Trophoblast cell (in vitro differentiated cells and primary cell): ENCODE measurements around the gene SSR3.

Experiments used
- DNase-seq, 2 donors: peaks; one replicate each; pipeline ENCODE4 v3.0.0-alpha.2; 2016
- H2AFZ ChIP-seq: 2 replicates; pipeline ENCODE4 v1.6.1; 2013; ENCODE audit warnings: low read length, moderate library complexity, mild to moderate bottlenecking; ENCODE audit not compliant: insufficient read depth, poor library complexity
- H2AK5ac ChIP-seq: 2 replicates; pipeline ENCODE4 v1.6.1; 2013; ENCODE audit warnings: mild to moderate bottlenecking, low read length
- H2BK120ac ChIP-seq: 2 replicates; pipeline ENCODE4 v1.6.1; 2013; ENCODE audit warnings: low read length, mild to moderate bottlenecking, moderate library complexity; ENCODE audit not compliant: insufficient read depth, poor library complexity
- H2BK12ac ChIP-seq: 2 replicates; pipeline ENCODE4 v1.6.1; 2013; ENCODE audit warnings: mild to moderate bottlenecking, low read length, moderate library complexity
- H2BK5ac ChIP-seq: 2 replicates; pipeline ENCODE4 v1.6.1; 2013; ENCODE audit warnings: low read length, low read depth, moderate library complexity, mild to moderate bottlenecking; ENCODE audit not compliant: poor library complexity
- H3K14ac ChIP-seq: 2 replicates; pipeline ENCODE4 v1.6.1; 2013; ENCODE audit warnings: mild to moderate bottlenecking, low read length
- H3K18ac ChIP-seq: 2 replicates; pipeline ENCODE4 v1.6.1; 2013; ENCODE audit warnings: mild to moderate bottlenecking, low read length
- H3K23ac ChIP-seq: 2 replicates; pipeline ENCODE4 v1.6.1; 2013; ENCODE audit warnings: low read length
- H3K27ac ChIP-seq: 2 replicates; pipeline ENCODE4 v1.5.1; 2013; ENCODE audit warnings: low read depth, mild to moderate bottlenecking, inconsistent platforms, low read length, moderate library complexity
- H3K27me3 ChIP-seq: 2 replicates; pipeline ENCODE4 v1.6.1; 2013; ENCODE audit warnings: inconsistent platforms, mild to moderate bottlenecking, low read length, moderate library complexity; ENCODE audit not compliant: insufficient read depth
- H3K36me3 ChIP-seq, 2 experiments: 1 replicate in 1 of 2; 2 replicates in 1 of 2; pipeline ENCODE4 v1.6.1; 2013; ENCODE audit warnings: low read length in 2 of 2, mild to moderate bottlenecking in 2 of 2, moderate library complexity in 1 of 2; ENCODE audit not compliant: insufficient read depth in 2 of 2, control insufficient read depth in 1 of 2
- H3K4ac ChIP-seq: 2 replicates; pipeline ENCODE4 v1.6.1; 2013; ENCODE audit warnings: low read depth, mild to moderate bottlenecking, low read length, moderate library complexity
- H3K4me1 ChIP-seq, 2 experiments: 1 replicate in 1 of 2; 2 replicates in 1 of 2; pipeline ENCODE4 v1.6.1; 2013; ENCODE audit warnings: low read length in 2 of 2, mild to moderate bottlenecking in 2 of 2, moderate library complexity in 1 of 2; ENCODE audit not compliant: insufficient read depth in 2 of 2, control insufficient read depth in 1 of 2
- H3K4me2 ChIP-seq: 2 replicates; pipeline ENCODE4 v1.6.1; 2013; ENCODE audit warnings: inconsistent platforms, mild to moderate bottlenecking, low read length, moderate library complexity
- H3K4me3 ChIP-seq: 2 replicates; pipeline ENCODE4 v1.5.1; 2013; ENCODE audit warnings: mild to moderate bottlenecking, low read depth, low read length, inconsistent platforms
- H3K79me1 ChIP-seq: one replicate; pipeline ENCODE4 v1.6.1; 2013; ENCODE audit warnings: low read length
- H3K79me2 ChIP-seq: 2 replicates; pipeline ENCODE4 v1.6.1; 2013; ENCODE audit warnings: low read length, mild to moderate bottlenecking; ENCODE audit not compliant: control insufficient read depth, insufficient read depth, poor library complexity
- H3K9ac ChIP-seq: 2 replicates; pipeline ENCODE4 v1.6.1; 2013; ENCODE audit warnings: mild to moderate bottlenecking, low read length
- H3K9me3 ChIP-seq: 2 replicates; pipeline ENCODE4 v1.6.1; 2013; ENCODE audit warnings: low read depth, mild to moderate bottlenecking, control low read depth, inconsistent platforms, low read length; ENCODE audit not compliant: insufficient read depth
- H4K12ac ChIP-seq: 2 replicates; pipeline ENCODE4 v1.6.1; 2013; ENCODE audit warnings: low read depth, mild to moderate bottlenecking, low read length, moderate library complexity
- H4K8ac ChIP-seq: 2 replicates; pipeline ENCODE4 v1.6.1; 2013; ENCODE audit warnings: low read depth, mild to moderate bottlenecking, low read length, moderate library complexity
- H4K91ac ChIP-seq: one replicate; pipeline ENCODE4 v1.6.1; 2013; ENCODE audit warnings: low read depth, mild to moderate bottlenecking, low read length, moderate library complexity
- WGBS: extraction: QIAGEN DNeasy Blood & Tissue Kit; methylation state at CpG from one replicate; pipeline ENCODE4 v1.1.7; 2013; ENCODE audit warnings: missing lambda C conversion rate; ENCODE audit not compliant: insufficient read length, insufficient coverage; ENCODE audit errors: extremely low coverage; 5-methylcytosine and 5-hydroxymethylcytosine counted together

The SSR3 gene

GRCh38 chr3:156581033-156581432, 26.1 kb upstream of the SSR3 start:
- Histone ChIP-seq H3K9me3 (no peaks in the 10 kb centered on the region), H3K14ac (no peak overlapping the region), H3K9ac (no peak overlapping the region), H3K18ac (no peak overlapping the region), H3K79me2 (no peaks in the 10 kb centered on the region), H3K36me3 (no peaks in the 10 kb centered on the region), H3K4me2 (no peak overlapping the region), H3K23ac (no peak overlapping the region), H2AFZ (no peak overlapping the region), H4K12ac (no peak overlapping the region), H2BK12ac (no peak overlapping the region), H2BK5ac (no peak overlapping the region), H3K27ac (no peak overlapping the region), H2BK120ac (no peak overlapping the region), H3K27me3 (no peaks in the 10 kb centered on the region), H3K4me3 (no peak overlapping the region), H3K79me1 (no peaks in the 10 kb centered on the region), H3K4ac (no peak overlapping the region), H4K8ac (no peak overlapping the region), H2AK5ac (no peak overlapping the region), H4K91ac (no peak overlapping the region), H3K4me1 (no peaks in the 10 kb centered on the region)
- no peak for DNase-seq
- WGBS: no CpG with 5 or more reads among the region's 4 CpGs

GRCh38 chr3:156579427-156579851, 24.5 kb upstream of the SSR3 start:
- no peak overlapping the region for H2BK12ac ChIP-seq
- H3K14ac ChIP-seq: no peak overlapping the region
- no peak overlapping the region for H4K91ac ChIP-seq
- H3K9me3 ChIP-seq: no peaks in the 10 kb centered on the region
- H3K4me3 ChIP-seq: no peak overlapping the region
- H2BK5ac ChIP-seq: no peak overlapping the region
- no peaks in the 10 kb centered on the region for H3K79me1 ChIP-seq
- no peak for DNase-seq
- no peak overlapping the region for H4K12ac ChIP-seq
- no peaks in the 10 kb centered on the region for H3K4me1 ChIP-seq
- H3K4ac ChIP-seq: no peak overlapping the region
- WGBS: no CpG with 5 or more reads among the region's 2 CpGs
- H3K27ac ChIP-seq: no peak overlapping the region
- H2BK120ac ChIP-seq: no peak overlapping the region
- H3K18ac ChIP-seq: no peak overlapping the region
- H2AFZ ChIP-seq: no peak overlapping the region
- H3K9ac ChIP-seq: no peak overlapping the region
- H4K8ac ChIP-seq: no peak overlapping the region
- no peaks in the 10 kb centered on the region for H3K36me3 ChIP-seq
- no peak overlapping the region for H3K4me2 ChIP-seq
- no peak overlapping the region for H2AK5ac ChIP-seq
- H3K23ac ChIP-seq: no peak overlapping the region
- H3K79me2 ChIP-seq: no peaks in the 10 kb centered on the region
- H3K27me3 ChIP-seq: no peaks in the 10 kb centered on the region

- no peaks in the 10 kb centered on the region for H3K36me3 ChIP-seq
- no peak overlapping the region for H2AFZ ChIP-seq
- no peak overlapping the region for H3K23ac ChIP-seq
- H3K27ac ChIP-seq: no peak overlapping the region
- H3K18ac ChIP-seq: no peak overlapping the region
- H3K14ac ChIP-seq: no peak overlapping the region
- H4K8ac ChIP-seq: no peak overlapping the region
- no peak overlapping the region for H2AK5ac ChIP-seq
- no peak overlapping the region for H3K4me2 ChIP-seq
- peak in 1 of 2 donors; percentile 6 for DNase-seq
- no peak overlapping the region for H3K9ac ChIP-seq
- H3K79me1 ChIP-seq: no peaks in the 10 kb centered on the region
- H2BK120ac ChIP-seq: no peak overlapping the region
- no peaks in the 10 kb centered on the region for H3K79me2 ChIP-seq
- H3K4me3 ChIP-seq: no peak overlapping the region
- H3K9me3 ChIP-seq: no peaks in the 10 kb centered on the region
- H3K4me1 ChIP-seq: no peaks in the 10 kb centered on the region
- H4K12ac ChIP-seq: no peak overlapping the region
- H2BK5ac ChIP-seq: no peak overlapping the region
- no peak overlapping the region for H2BK12ac ChIP-seq
- H3K27me3 ChIP-seq: no peaks in the 10 kb centered on the region
- H4K91ac ChIP-seq: no peak overlapping the region
- no peak overlapping the region for H3K4ac ChIP-seq
Measured at GRCh38 chr3:156577736-156578135, 22.8 kb upstream of the SSR3 start.

GRCh38 chr3:156576651-156577348, 21.9 kb upstream of the SSR3 start:
- H2AFZ ChIP-seq: no peak overlapping the region
- no peak overlapping the region for H2BK120ac ChIP-seq
- no peak overlapping the region for H3K27ac ChIP-seq
- no peak overlapping the region for H3K18ac ChIP-seq
- no CpG with 5 or more reads among the region's 2 CpGs for WGBS
- H4K8ac ChIP-seq: no peak overlapping the region
- H4K91ac ChIP-seq: no peak overlapping the region
- H3K79me2 ChIP-seq: no peaks in the 10 kb centered on the region
- H3K9ac ChIP-seq: no peak overlapping the region
- DNase-seq: peak in 1 of 2 donors; percentile 14
- no peak overlapping the region for H2BK5ac ChIP-seq
- no peaks in the 10 kb centered on the region for H3K36me3 ChIP-seq
- H3K23ac ChIP-seq: no peak overlapping the region
- no peak overlapping the region for H3K4ac ChIP-seq
- H4K12ac ChIP-seq: no peak overlapping the region
- no peak overlapping the region for H2AK5ac ChIP-seq
- H3K27me3 ChIP-seq: no peaks in the 10 kb centered on the region
- no peak overlapping the region for H3K14ac ChIP-seq
- H3K79me1 ChIP-seq: no peaks in the 10 kb centered on the region
- no peak overlapping the region for H3K4me3 ChIP-seq
- no peak overlapping the region for H2BK12ac ChIP-seq
- H3K4me1 ChIP-seq: no peaks in the 10 kb centered on the region
- H3K4me2 ChIP-seq: no peak overlapping the region
- H3K9me3 ChIP-seq: no peaks in the 10 kb centered on the region
